ENCODE data around the gene USP9X. TPM values are rescaled to one million over a fixed set of nuclear protein-coding genes. Genes with fewer than 3 reads are reported as not detected.
"Not testable (repeated sequence)": the region's sequence is repeated elsewhere in the genome, so short reads cannot be mapped to it uniquely, and the experiment has no call there.

USP9X gene
- total and polyA plus RNA-seq, 3 donors from 2014 or later, result 50.8 to 161 (median 135) TPM

DNA sequence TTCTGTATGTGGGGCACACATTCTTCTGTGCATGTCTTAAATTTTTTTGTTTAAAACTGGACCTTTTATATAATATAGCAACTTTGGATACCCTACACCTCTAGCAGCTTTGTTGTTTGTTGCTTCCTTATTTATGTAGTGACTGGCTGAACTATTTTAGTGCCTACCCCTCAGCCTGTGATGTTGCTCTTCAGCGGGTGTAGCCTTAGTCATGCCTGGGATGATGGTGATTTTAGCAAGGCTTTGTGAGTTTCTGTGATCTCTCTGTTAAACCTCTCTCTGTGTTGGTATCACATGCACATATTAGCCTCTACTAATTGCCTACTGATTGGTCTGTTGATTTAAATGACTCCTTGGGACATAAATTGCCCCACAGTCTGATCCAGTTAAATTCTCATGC, 22.8 kb downstream of the USP9X start:
- peaks cover 7% of the 10 kb centered on the region for H3K4me1 ChIP-seq

DNA sequence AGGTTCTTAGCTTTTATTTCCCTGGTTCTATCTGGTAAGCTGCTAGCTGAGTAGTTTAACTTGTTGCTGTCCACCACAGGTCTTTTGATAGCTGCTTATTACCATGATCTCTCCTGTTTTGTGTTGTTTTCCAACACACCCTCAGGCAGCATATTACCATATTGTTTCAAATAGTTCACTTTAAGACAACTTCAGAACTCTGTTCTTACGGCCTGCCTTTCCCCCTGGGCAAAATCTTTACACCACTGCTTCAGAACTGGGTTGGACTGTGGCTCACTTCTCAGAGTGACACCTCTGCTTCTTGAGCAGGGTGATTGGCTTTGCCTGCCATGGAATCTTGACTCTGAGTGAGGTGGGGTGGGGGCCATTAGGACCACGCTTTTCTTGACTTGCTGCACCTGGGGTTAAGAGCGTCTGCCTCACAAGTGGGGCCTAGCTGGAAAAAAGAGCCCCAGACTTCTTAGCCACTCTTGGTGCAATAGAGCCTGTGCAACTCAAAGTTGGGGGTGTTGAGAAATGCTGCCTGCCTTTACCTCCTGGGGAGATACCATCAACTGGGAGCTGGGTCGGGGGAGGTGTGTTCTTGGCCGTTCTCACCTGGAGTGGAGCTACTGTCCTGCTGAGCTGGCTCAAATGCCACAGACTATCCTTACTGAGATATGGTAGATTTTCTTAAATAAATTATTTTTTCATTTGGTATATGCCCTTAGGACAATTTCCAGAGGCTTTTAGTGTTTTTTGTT, 23.4 kb downstream of the USP9X start:
- Histone ChIP-seq H3K36me3 (ENCODE audit: low read depth, missing control alignments) (no peaks in the 10 kb centered on the region), H3K4me3 (no peak overlapping the region), H3K27ac (no peak overlapping the region), H3K9me3 (no peaks in the 10 kb centered on the region), H3K27me3 (no peaks in the 10 kb centered on the region), H3K4me1 (peaks cover 7% of the 10 kb centered on the region)
- no peak for DNase-seq
- WGBS, 2 donors, result 55 to 57% methylated on average over 4 to 5 of the region's 5 CpGs
- intact Hi-C loops (cut with DNase I; ENCODE audit: low total_unique reads), result no loop called here
- no peak for TF ChIP-seq POLR2A (IDR thresholded peaks at IDR 0.05)
- TF ChIP-seq, protein P1, sequence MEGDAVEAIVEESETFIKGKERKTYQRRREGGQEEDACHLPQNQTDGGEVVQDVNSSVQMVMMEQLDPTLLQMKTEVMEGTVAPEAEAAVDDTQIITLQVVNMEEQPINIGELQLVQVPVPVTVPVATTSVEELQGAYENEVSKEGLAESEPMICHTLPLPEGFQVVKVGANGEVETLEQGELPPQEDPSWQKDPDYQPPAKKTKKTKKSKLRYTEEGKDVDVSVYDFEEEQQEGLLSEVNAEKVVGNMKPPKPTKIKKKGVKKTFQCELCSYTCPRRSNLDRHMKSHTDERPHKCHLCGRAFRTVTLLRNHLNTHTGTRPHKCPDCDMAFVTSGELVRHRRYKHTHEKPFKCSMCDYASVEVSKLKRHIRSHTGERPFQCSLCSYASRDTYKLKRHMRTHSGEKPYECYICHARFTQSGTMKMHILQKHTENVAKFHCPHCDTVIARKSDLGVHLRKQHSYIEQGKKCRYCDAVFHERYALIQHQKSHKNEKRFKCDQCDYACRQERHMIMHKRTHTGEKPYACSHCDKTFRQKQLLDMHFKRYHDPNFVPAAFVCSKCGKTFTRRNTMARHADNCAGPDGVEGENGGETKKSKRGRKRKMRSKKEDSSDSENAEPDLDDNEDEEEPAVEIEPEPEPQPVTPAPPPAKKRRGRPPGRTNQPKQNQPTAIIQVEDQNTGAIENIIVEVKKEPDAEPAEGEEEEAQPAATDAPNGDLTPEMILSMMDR (IDR thresholded peaks at IDR 0.05), result no peak

More for the DNA sequence above, 22.8 kb downstream of the USP9X start:
- Histone ChIP-seq H3K9me3 (no peaks in the 10 kb centered on the region), H3K27me3 (no peaks in the 10 kb centered on the region), H3K27ac (no peak overlapping the region), H3K36me3 (ENCODE audit: low read depth, missing control alignments) (no peaks in the 10 kb centered on the region), H3K4me3 (no peak overlapping the region)
- intact Hi-C loops (cut with DNase I; ENCODE audit: low total_unique reads), result no loop called here
- DNase-seq, result no peak
- TF ChIP-seq POLR2A (IDR thresholded peaks at IDR 0.05), result no peak
- TF ChIP-seq, protein P1 (IDR thresholded peaks at IDR 0.05), result no peak
- 50 to 62% methylated on average over 1 of the region's 1 CpG for WGBS, 2 donors

DNA sequence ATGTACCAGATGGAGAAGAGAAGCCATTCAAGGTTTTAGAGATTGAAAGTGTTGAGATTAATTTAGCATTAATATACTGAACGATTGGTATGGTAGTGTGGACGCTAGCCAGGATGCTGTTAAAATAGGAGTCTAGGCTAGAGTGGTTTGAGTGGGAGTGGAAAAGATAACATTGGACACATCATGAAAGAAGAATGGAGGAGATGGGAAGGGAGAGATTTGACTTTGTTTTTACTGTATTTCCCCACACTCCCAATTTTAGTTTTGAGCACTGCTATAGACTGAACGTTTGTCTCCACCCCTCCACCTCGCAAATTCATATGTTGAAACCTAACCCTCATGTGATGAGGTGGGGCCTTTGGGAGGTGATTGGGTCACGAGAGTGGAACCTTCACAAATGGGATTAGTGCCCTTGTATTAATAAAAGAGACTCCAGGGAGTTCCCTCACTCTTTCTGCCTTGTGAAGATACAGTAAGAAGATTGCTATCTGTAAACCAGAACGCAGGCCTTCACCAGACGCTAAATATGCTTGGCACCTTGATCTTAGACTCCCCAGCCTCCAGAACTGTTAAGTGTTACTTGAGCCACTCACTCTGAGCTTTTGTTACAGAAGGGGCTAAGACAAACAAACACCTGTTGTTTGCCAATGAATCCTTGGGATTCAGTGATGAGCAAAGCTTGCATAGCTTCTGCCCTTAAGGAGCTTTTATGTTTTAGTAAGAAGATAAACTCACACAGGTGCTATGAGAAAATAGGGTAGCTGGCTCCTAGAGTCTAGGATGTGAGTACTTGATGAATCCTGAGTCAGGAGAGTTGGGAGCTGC, 25.8 kb downstream of the USP9X start:
- Histone ChIP-seq H3K36me3 (ENCODE audit: low read depth, missing control alignments) (no peaks in the 10 kb centered on the region), H3K4me3 (no peak overlapping the region), H3K4me1 (peaks cover 7% of the 10 kb centered on the region), H3K27ac (no peak overlapping the region), H3K27me3 (no peaks in the 10 kb centered on the region), H3K9me3 (no peaks in the 10 kb centered on the region)
- no peak for TF ChIP-seq POLR2A (IDR thresholded peaks at IDR 0.05)
- TF ChIP-seq, protein P1 (IDR thresholded peaks at IDR 0.05), result no peak
- WGBS, 2 donors, result 52 to 58% methylated on average over 6 to 7 of the region's 7 CpGs
- no peak for DNase-seq
- intact Hi-C loops (cut with DNase I; ENCODE audit: low total_unique reads), result no loop called here

DNA sequence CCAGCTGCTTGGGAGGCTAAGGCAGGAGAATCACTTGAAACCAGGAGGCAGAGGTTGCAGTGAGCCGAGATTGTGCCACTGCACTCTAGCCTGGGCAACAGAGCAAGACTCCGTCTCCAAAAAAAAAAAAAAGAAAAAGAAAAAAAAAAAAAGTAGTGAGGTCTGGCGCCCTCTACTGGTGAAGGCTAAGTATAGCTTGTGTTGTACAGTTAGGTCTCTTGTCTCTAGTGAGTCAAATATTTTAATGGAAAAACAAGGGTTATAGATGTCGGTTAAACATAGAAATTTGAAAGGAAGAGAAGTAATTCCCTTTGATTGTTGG, 29.8 kb downstream of the USP9X start:
- 14 to 38% methylated on average over 4 of the region's 4 CpGs for WGBS, 2 donors
- TF ChIP-seq, protein P1 (IDR thresholded peaks at IDR 0.05), result peak; percentile 43 to 73 (median 46)
- H3K27me3 ChIP-seq; H3K9me3 ChIP-seq; H3K27ac ChIP-seq; DNase-seq; H3K36me3 ChIP-seq (ENCODE audit: low read depth, missing control alignments); H3K4me1 ChIP-seq; intact Hi-C loops (cut with DNase I; ENCODE audit: low total_unique reads); H3K4me3 ChIP-seq: not testable (repeated sequence)
